IMR-90 (cell line): ENCODE results near the gene SLC3A2. TPM values are rescaled to one million over a fixed set of nuclear protein-coding genes. Genes with fewer than 3 reads are reported as not detected.

Source experiments
- ATAC-seq: fragments of 200-7000 bp; cut with Tn5 transposase; 2 replicates; pipeline ENCODE4 v1.9.1; 2020; ENCODE audit warnings: low read depth, mild to moderate bottlenecking, moderate library complexity
- BruUV-seq: library from RNA; stranded (reverse); fragments of 400-500 nt; replicated peaks from 2 replicates; lab custom pipeline; 2021; lab: Mats Ljungman, UMichigan
- CTCF ChIA-PET: fragments of 300-600 bp; formaldehyde crosslinking; extraction: SDS; loops from one replicate; lab custom pipeline; 2021; ENCODE audit warnings: antibody characterized with exemption; lab: Yijun Ruan, JAX
- POLR2A ChIA-PET: fragments of 300-600 bp; sonication (Branson Sonifier 250); formaldehyde crosslinking; loops from one replicate; lab custom pipeline; 2022; ENCODE audit warnings: antibody characterized with exemption; ENCODE audit not compliant: unreplicated experiment; lab: Charles Lee
- DNase-seq: peaks from one replicate; pipeline ENCODE4 v3.0.0; 2013
- H2AFZ ChIP-seq: replicated peaks from 2 replicates; pipeline ENCODE3; 2013; ENCODE audit warnings: low read length, mild to moderate bottlenecking; ENCODE audit not compliant: poor library complexity
- H2AK5ac ChIP-seq: 2 replicates; pipeline ENCODE4 v1.6.1; 2013; ENCODE audit warnings: low read depth, low read length, inconsistent platforms
- H2AK9ac ChIP-seq: replicated peaks from 2 replicates; pipeline ENCODE3; 2013; ENCODE audit warnings: mild to moderate bottlenecking, low read depth, low read length, moderate library complexity; ENCODE audit not compliant: poor library complexity
- H2BK120ac ChIP-seq: 2 replicates; pipeline ENCODE4 v1.6.1; 2013; ENCODE audit warnings: low read depth, low read length, inconsistent platforms
- H2BK15ac ChIP-seq: 3 replicates; pipeline ENCODE4 v1.6.1; 2013; ENCODE audit warnings: low read depth, low read length, inconsistent platforms
- H2BK20ac ChIP-seq: 2 replicates; pipeline ENCODE4 v1.6.1; 2013; ENCODE audit warnings: low read depth, mild to moderate bottlenecking, inconsistent platforms, low read length, moderate library complexity
- H2BK5ac ChIP-seq: 2 replicates; pipeline ENCODE4 v1.6.1; 2013; ENCODE audit warnings: mild to moderate bottlenecking, low read depth, low read length, inconsistent platforms; ENCODE audit not compliant: poor library complexity, severe bottlenecking
- H3K14ac ChIP-seq: replicated peaks from 2 replicates; pipeline ENCODE4 v1.6.1; 2013; ENCODE audit warnings: low read depth, low read length, inconsistent platforms
- H3K18ac ChIP-seq: 2 replicates; pipeline ENCODE4 v1.6.1; 2013; ENCODE audit warnings: low read depth, low read length, control low read depth
- H3K23ac ChIP-seq: 2 replicates; pipeline ENCODE4 v1.6.1; 2013; ENCODE audit warnings: low read depth, low read length, inconsistent platforms
- H3K27ac ChIP-seq: 2 replicates; pipeline ENCODE4 v1.5.1; 2013; ENCODE audit warnings: mild to moderate bottlenecking, control low read depth, low read length; ENCODE audit not compliant: insufficient read depth
- H3K27me3 ChIP-seq: 2 replicates; pipeline ENCODE4 v1.6.1; 2013; ENCODE audit warnings: low read length; ENCODE audit not compliant: control insufficient read depth, insufficient read depth
- H3K36me3 ChIP-seq: 2 replicates; pipeline ENCODE4 v1.6.1; 2013; ENCODE audit warnings: low read length, mixed read lengths; ENCODE audit not compliant: control insufficient read depth, insufficient read depth
- H3K4ac ChIP-seq: 2 replicates; pipeline ENCODE4 v1.6.1; 2013; ENCODE audit warnings: low read depth, low read length, inconsistent platforms
- H3K4me1 ChIP-seq: 2 replicates; pipeline ENCODE4 v1.6.1; 2013; ENCODE audit warnings: low read length, mixed read lengths; ENCODE audit not compliant: control insufficient read depth, insufficient read depth
- H3K4me2 ChIP-seq: 2 replicates; pipeline ENCODE4 v1.6.1; 2013; ENCODE audit warnings: low read depth, mild to moderate bottlenecking, control low read depth, low read length, moderate library complexity
- H3K4me3 ChIP-seq: 2 replicates; pipeline ENCODE4 v1.5.1; 2013; ENCODE audit warnings: low read depth, mild to moderate bottlenecking, control low read depth, low read length, moderate library complexity; ENCODE audit not compliant: insufficient read depth
- H3K56ac ChIP-seq: 2 replicates; pipeline ENCODE4 v1.6.1; 2013; ENCODE audit warnings: low read length, inconsistent platforms; ENCODE audit not compliant: insufficient read depth; ENCODE audit errors: extremely low read depth
- H3K79me1 ChIP-seq, 2 experiments: 2 replicates each; pipeline ENCODE4 v1.6.1; 2013; ENCODE audit warnings: low read length in 2 of 2, inconsistent platforms in 1 of 2, low read depth in 1 of 2
- H3K9ac ChIP-seq: 2 replicates; pipeline ENCODE4 v1.6.1; 2013; ENCODE audit warnings: low read depth, low read length, control low read depth
- H3K9me1 ChIP-seq: 2 replicates; pipeline ENCODE4 v1.6.1; 2013; ENCODE audit warnings: low read length, inconsistent platforms; ENCODE audit not compliant: insufficient read depth
- H3K9me3 ChIP-seq: 2 replicates; pipeline ENCODE4 v1.6.1; 2013; ENCODE audit warnings: low read length; ENCODE audit not compliant: control insufficient read depth, insufficient read depth
- H4K20me1 ChIP-seq: 2 replicates; pipeline ENCODE4 v1.6.1; 2013; ENCODE audit warnings: low read length, inconsistent platforms; ENCODE audit not compliant: insufficient read depth
- H4K5ac ChIP-seq: 2 replicates; pipeline ENCODE4 v1.6.1; 2013; ENCODE audit warnings: mild to moderate bottlenecking, low read depth, low read length, control low read depth
- H4K8ac ChIP-seq, 2 experiments: 2 replicates each; pipeline ENCODE4 v1.6.1; 2013; ENCODE audit warnings: low read depth in 2 of 2, low read length in 2 of 2, control low read depth in 1 of 2, inconsistent platforms in 1 of 2
- H4K91ac ChIP-seq: 2 replicates; pipeline ENCODE4 v1.6.1; 2013; ENCODE audit warnings: low read depth, low read length, inconsistent platforms; ENCODE audit not compliant: insufficient read depth
- BHLHE40 ChIP-seq: fragments of 150-350 bp; IDR thresholded peaks from 2 replicates; pipeline ENCODE4 v1.6.1; 2016; ENCODE audit warnings: mild to moderate bottlenecking, low read depth, low read length
- CEBPB ChIP-seq: IDR thresholded peaks from 2 replicates; pipeline ENCODE4 v1.6.1; 2012; ENCODE audit warnings: low read depth, low read length, improper control_type of control experiment
- CHD1 ChIP-seq: IDR thresholded peaks from 2 replicates; pipeline ENCODE4 v1.6.1; 2012; ENCODE audit warnings: low read depth, low read length, improper control_type of control experiment
- FOS ChIP-seq: fragments of 150-350 bp; IDR thresholded peaks from 2 replicates; pipeline ENCODE4 v1.6.1; 2016; ENCODE audit warnings: low read depth, low read length
- MAFK ChIP-seq: IDR thresholded peaks from 2 replicates; pipeline ENCODE4 v1.6.1; 2012; ENCODE audit warnings: low read depth, low read length, improper control_type of control experiment
- MAZ ChIP-seq: IDR thresholded peaks from 2 replicates; pipeline ENCODE4 v1.6.1; 2012; ENCODE audit warnings: low read depth, mild to moderate bottlenecking, low read length, improper control_type of control experiment, moderate library complexity, borderline replicate concordance
- MXI1 ChIP-seq: IDR thresholded peaks from 2 replicates; pipeline ENCODE4 v1.6.1; 2012; ENCODE audit warnings: low read depth, mild to moderate bottlenecking, low read length, moderate library complexity, borderline replicate concordance
- NFE2L2 ChIP-seq: fragments of 150-350 bp; IDR thresholded peaks from 2 replicates; pipeline ENCODE4 v1.6.1; 2016; ENCODE audit warnings: low read depth, mild to moderate bottlenecking, low read length
- POLR2A ChIP-seq: IDR thresholded peaks from 2 replicates; pipeline ENCODE4 v1.6.1; 2012; ENCODE audit warnings: mild to moderate bottlenecking, low read depth, low read length
- RAD21 ChIP-seq: IDR thresholded peaks from 2 replicates; pipeline ENCODE4 v1.6.1; 2012; ENCODE audit warnings: low read length, improper control_type of control experiment
- RCOR1 ChIP-seq: IDR thresholded peaks from 2 replicates; pipeline ENCODE4 v1.6.1; 2012; ENCODE audit warnings: mild to moderate bottlenecking, low read length, improper control_type of control experiment; ENCODE audit not compliant: insufficient replicate concordance
- RFX5 ChIP-seq: IDR thresholded peaks from 2 replicates; pipeline ENCODE4 v1.8.0; 2012; ENCODE audit warnings: low read depth, mild to moderate bottlenecking, low read length, moderate library complexity
- SMC3 ChIP-seq: fragments of 150-350 bp; IDR thresholded peaks from 2 replicates; pipeline ENCODE4 v1.6.1; 2016; ENCODE audit warnings: low read depth, mild to moderate bottlenecking, antibody characterized with exemption, low read length, moderate library complexity
- WGBS, 2 experiments: methylation state at CpG; one replicate each; pipeline versions ENCODE4 v1.1.5 to v1.1.7; 2013; ENCODE audit warnings: missing lambda C conversion rate in 2 of 2; ENCODE audit not compliant: insufficient read length in 1 of 2; ENCODE audit errors: extremely low coverage in 2 of 2; 5-methylcytosine and 5-hydroxymethylcytosine counted together
- dilution Hi-C: fragments of 300-500 bp; cut with HindIII; formaldehyde crosslinking; loops from one replicate; pipeline ENCODE4 v1.14.3; 2018; ENCODE audit warnings: low sequenced_read_pairs; ENCODE audit not compliant: unreplicated experiment
- in situ Hi-C: fragments of 300-500 bp; cut with MboI; formaldehyde crosslinking; loops from 3 replicates; pipeline ENCODE4 v1.14.3; 2019; ENCODE audit warnings: low sequenced_read_pairs, inconsistent platforms, mixed read lengths
- intact Hi-C: fragments of 100-400 bp; cut with micrococcal nuclease; formaldehyde crosslinking; loops from 2 replicates; pipeline ENCODE4 v1.10.0; 2022
- polyA plus RNA-seq, 3 experiments: library from polyadenylated mRNA; depleted of rRNA; stranded (reverse); fragments of >200 nt; gene quantifications; 2 replicates each; pipeline ENCODE4 v1.2.3, GENCODE V29; 2012; ENCODE audit warnings: low replicate concordance in 1 of 3
- total RNA-seq: library from RNA; depleted of rRNA; stranded (reverse); fragments of >200 nt; gene quantifications from 2 replicates; pipeline ENCODE4 v1.2.3, GENCODE V29; 2012
- TF ChIP-seq, protein P1 (sequence below): fragments of 150-350 bp; IDR thresholded peaks from 2 replicates; pipeline ENCODE4 v1.6.1; 2017; ENCODE audit warnings: mild to moderate bottlenecking, antibody characterized with exemption, low read length, low read depth
- TF ChIP-seq, protein P2 (sequence below): fragments of 150-350 bp; IDR thresholded peaks from 2 replicates; pipeline ENCODE4 v1.6.1; 2016; ENCODE audit warnings: low read depth, mild to moderate bottlenecking, low read length, moderate library complexity, borderline replicate concordance
- TF ChIP-seq, protein P3 (sequence below): conservative IDR thresholded peaks from 2 replicates; pipeline ENCODE4 v1.5.1; 2012; ENCODE audit warnings: mild to moderate bottlenecking, low read depth, low read length, improper control_type of control experiment

Gene SLC3A2
- total and polyA plus RNA-seq, 2 of the 4 experiments (the other 2 are of a cell fraction): 140 to 239 TPM

DNA sequence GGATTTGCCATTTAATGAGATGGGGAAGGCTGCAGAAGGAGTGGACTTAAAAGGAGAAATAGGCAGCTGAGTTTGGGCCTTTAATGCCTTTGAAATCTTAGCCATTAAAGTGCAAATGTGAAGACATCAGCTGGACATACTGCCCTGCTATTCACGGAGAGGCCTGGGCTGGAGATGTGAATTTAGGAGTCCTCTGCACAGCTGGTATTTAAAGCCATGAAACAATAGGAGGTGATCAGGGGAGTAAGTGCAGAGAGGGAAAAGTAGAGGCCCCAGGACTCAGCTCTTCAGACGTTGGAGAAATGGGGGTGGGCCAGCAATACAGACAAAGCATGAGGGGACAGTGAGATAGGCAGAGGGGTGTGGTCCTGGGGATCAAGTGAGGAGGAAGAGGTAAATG lies 16.6 kb downstream of the SLC3A2 start:
- WGBS, 2 experiments: 13% methylated on average over 1 of the region's 2 CpGs; no CpG with 5 or more reads in 1 of the 2 experiments
- no peaks in the 10 kb centered on the region for H3K36me3 ChIP-seq
- no peak overlapping the region for H2AK9ac ChIP-seq
- H3K4me2 ChIP-seq: no peak overlapping the region
- H3K4me3 ChIP-seq: no peak overlapping the region
- H3K79me1 ChIP-seq: no peaks in the 10 kb centered on the region
- TF ChIP-seq, protein P1, sequence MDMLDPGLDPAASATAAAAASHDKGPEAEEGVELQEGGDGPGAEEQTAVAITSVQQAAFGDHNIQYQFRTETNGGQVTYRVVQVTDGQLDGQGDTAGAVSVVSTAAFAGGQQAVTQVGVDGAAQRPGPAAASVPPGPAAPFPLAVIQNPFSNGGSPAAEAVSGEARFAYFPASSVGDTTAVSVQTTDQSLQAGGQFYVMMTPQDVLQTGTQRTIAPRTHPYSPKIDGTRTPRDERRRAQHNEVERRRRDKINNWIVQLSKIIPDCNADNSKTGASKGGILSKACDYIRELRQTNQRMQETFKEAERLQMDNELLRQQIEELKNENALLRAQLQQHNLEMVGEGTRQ: no peak
- TF ChIP-seq, protein P2, sequence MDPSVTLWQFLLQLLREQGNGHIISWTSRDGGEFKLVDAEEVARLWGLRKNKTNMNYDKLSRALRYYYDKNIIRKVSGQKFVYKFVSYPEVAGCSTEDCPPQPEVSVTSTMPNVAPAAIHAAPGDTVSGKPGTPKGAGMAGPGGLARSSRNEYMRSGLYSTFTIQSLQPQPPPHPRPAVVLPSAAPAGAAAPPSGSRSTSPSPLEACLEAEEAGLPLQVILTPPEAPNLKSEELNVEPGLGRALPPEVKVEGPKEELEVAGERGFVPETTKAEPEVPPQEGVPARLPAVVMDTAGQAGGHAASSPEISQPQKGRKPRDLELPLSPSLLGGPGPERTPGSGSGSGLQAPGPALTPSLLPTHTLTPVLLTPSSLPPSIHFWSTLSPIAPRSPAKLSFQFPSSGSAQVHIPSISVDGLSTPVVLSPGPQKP: no peak
- TF ChIP-seq RAD21 (no peak), CHD1 (no peak), BHLHE40 (no peak), CEBPB (no peak), POLR2A (no peak), RCOR1 (no peak), RFX5 (no peak), FOS (no peak), MAFK (no peak), MXI1 (no peak), NFE2L2 (no peak), MAZ (no peak), SMC3 (no peak)
- TF ChIP-seq, protein P3, sequence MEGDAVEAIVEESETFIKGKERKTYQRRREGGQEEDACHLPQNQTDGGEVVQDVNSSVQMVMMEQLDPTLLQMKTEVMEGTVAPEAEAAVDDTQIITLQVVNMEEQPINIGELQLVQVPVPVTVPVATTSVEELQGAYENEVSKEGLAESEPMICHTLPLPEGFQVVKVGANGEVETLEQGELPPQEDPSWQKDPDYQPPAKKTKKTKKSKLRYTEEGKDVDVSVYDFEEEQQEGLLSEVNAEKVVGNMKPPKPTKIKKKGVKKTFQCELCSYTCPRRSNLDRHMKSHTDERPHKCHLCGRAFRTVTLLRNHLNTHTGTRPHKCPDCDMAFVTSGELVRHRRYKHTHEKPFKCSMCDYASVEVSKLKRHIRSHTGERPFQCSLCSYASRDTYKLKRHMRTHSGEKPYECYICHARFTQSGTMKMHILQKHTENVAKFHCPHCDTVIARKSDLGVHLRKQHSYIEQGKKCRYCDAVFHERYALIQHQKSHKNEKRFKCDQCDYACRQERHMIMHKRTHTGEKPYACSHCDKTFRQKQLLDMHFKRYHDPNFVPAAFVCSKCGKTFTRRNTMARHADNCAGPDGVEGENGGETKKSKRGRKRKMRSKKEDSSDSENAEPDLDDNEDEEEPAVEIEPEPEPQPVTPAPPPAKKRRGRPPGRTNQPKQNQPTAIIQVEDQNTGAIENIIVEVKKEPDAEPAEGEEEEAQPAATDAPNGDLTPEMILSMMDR: no peak
- dilution Hi-C loops (no loop called here), intact Hi-C loops (no loop called here), in situ Hi-C loops (loop anchor here (25.0 kb wide), 1 partner anchor 765 kb away; the partner anchor contains the start of gene ATL3)
- POLR2A ChIA-PET: interaction anchor here (0.6 kb wide), 1 partner anchor 11 kb away, joined by 4 read pairs; no protein-coding TSS in a partner anchor
- H4K20me1 ChIP-seq: no peaks in the 10 kb centered on the region
- H3K27ac ChIP-seq: no peak overlapping the region
- H3K23ac ChIP-seq: no peak overlapping the region
- no peak overlapping the region for H4K91ac ChIP-seq
- no peak overlapping the region for H2BK120ac ChIP-seq
- no peak overlapping the region for H3K14ac ChIP-seq
- CTCF ChIA-PET: no interaction called here
- no peaks in the 10 kb centered on the region for H3K4me1 ChIP-seq
- peaks cover 2% of the 10 kb centered on the region; the same call in 1 of the 2 replicates for H3K9me1 ChIP-seq
- BruUV-seq: no TSS peak
- no peaks in the 10 kb centered on the region for H3K9me3 ChIP-seq
- no peak overlapping the region for H4K8ac ChIP-seq
- no peak overlapping the region for H3K18ac ChIP-seq
- no peak overlapping the region for H2BK20ac ChIP-seq
- ATAC-seq (no peak), DNase-seq (no peak)
- no peak overlapping the region for H2BK5ac ChIP-seq
- peaks cover 10% of the 10 kb centered on the region; the same call in 1 of the 2 replicates for H3K27me3 ChIP-seq
- no peak overlapping the region for H3K4ac ChIP-seq
- no peak overlapping the region for H3K56ac ChIP-seq
- no peak overlapping the region for H4K5ac ChIP-seq
- no peak overlapping the region for H2BK15ac ChIP-seq
- H2AFZ ChIP-seq: no peak overlapping the region
- H2AK5ac ChIP-seq: no peak overlapping the region
- no peak overlapping the region for H3K9ac ChIP-seq
